ENCODE measurements around the gene RHBDD2.
"Not testable (repeated sequence)": the region's sequence is repeated elsewhere in the genome, so short reads cannot be mapped to it uniquely, and the experiment has no call there.

Gene RHBDD2

DNA sequence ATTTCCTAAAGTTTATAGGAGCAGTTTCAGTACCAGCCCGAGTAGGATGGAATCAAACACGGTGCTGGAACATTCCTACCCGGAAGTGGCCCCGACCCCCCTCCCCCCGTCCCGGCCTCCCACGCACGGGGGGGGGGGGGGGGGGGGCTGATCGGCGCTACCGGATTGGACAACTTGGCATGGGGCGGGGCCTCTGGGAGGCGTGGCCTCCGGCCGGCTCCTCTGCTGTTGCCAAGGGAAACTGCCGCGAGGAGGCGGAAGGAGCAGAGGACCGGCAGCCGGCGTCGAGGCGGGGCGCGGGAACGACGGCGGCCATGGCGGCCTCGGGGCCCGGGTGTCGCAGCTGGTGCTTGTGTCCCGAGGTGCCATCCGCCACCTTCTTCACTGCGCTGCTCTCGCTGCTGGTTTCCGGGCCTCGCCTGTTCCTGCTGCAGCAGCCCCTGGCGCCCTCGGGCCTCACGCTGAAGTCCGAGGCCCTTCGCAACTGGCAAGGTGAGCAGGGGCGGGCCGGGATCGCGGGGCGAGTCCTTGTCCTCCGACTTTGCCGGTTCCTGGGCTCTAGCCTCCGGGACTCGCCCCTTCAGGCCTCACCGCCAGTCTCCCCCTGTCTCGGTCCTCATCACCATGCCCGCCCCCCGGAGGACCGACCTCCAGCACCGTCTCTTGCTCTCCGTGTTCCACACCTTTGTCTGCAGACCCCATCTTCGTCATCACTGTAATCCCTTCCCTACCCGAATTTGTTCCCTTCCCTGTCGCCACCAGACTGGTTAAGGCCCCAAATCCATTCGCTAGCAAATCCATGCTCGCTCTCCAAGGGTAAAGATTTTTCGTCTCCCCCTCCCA lies at the start of gene RHBDD2:
Gene RHBDD2 (plus strand): TSS at position 266 of the 843 bp plus-strand sequence. CDS start 49 bp downstream, at position 315.
- Histone ChIP-seq H3K9me3 (ENCODE audit: control insufficient read depth in 1 of 2, low read length in 2 of 2) (no peaks in the 10 kb centered on the region), H3K4me3 (ENCODE audit: low read depth in 1 of 2, low read length in 2 of 2) (peak within 1 kb of the TSS; percentile 76 to 98), H3K4me1 (ENCODE audit: control insufficient read depth in 1 of 2, insufficient read depth in 2 of 2, low read length in 2 of 2) (peaks cover 21 to 30% of the 10 kb centered on the region in 2 donors), H3K9ac (ENCODE audit: low read depth in 1 of 2, low read length in 2 of 2) (peak within 1 kb of the TSS; percentile 78 to 97), H3K27ac (ENCODE audit: low read depth, low read length) (peak within 1 kb of the TSS; percentile 83), H3K36me3 (ENCODE audit: control insufficient read depth in 1 of 2, insufficient read depth in 2 of 2, low read length in 2 of 2) (peaks cover 18 to 23% of the 10 kb centered on the region in 2 donors), H3K27me3 (ENCODE audit: control insufficient read depth in 1 of 2, insufficient read depth in 2 of 2, low read length in 2 of 2) (no peaks in the 10 kb centered on the region)

DNA sequence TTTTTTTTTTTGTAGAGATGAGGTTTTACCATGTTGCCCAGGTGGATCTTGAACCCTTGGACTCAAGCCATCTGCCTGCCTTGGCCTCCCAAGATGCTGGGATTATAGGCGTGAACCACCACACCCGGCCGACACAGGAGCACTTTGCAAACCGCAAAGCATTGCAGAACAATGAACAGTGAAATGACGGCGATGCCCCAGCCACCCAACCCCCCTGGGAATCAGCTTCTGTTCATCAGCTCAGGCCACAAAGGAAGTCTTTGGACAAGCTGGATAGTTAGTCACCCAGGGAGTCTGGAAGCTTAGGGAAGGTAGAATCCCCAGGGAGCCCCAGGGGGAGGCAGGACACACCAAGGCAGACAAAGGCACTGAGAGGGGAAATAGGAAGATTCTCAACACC lies 49.2 kb upstream of the RHBDD2 start:
- not testable (repeated sequence) for H3K4me1 ChIP-seq (ENCODE audit: control insufficient read depth in 1 of 2, insufficient read depth in 2 of 2, low read length in 2 of 2); H3K9ac ChIP-seq (ENCODE audit: low read depth in 1 of 2, low read length in 2 of 2)

DNA sequence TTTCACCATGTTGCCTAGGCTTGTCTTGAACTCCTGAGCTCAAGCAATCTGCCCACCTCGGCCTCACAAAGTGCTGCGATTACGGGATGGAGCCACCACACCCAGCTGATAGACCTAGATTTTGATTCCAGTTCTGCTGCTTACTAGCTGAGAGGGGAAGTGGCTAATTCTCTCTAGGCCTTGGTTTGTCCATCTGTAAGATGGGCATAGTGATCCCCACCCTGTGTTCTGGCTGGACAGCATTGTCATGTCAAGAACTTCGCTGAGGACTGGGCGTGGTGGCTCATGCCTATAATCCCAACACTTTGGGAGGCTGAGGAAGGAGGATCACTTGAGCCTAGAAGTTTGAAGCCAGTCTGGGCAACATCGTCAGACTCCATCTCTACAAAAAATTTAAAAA lies 47.9 kb upstream of the RHBDD2 start:
- no peaks in the 10 kb centered on the region for H3K36me3 ChIP-seq (ENCODE audit: control insufficient read depth in 1 of 2, insufficient read depth in 2 of 2, low read length in 2 of 2)
- H3K4me3 ChIP-seq (ENCODE audit: low read depth in 1 of 2, low read length in 2 of 2) = no peak overlapping the region
- H3K4me1 ChIP-seq (ENCODE audit: control insufficient read depth in 1 of 2, insufficient read depth in 2 of 2, low read length in 2 of 2) = no peaks in the 10 kb centered on the region
- H3K9ac ChIP-seq (ENCODE audit: low read depth in 1 of 2, low read length in 2 of 2) = no peak overlapping the region
- no peak overlapping the region for H3K27ac ChIP-seq (ENCODE audit: low read depth, low read length)
- no peaks in the 10 kb centered on the region for H3K9me3 ChIP-seq (ENCODE audit: control insufficient read depth in 1 of 2, low read length in 2 of 2)
- H3K27me3 ChIP-seq (ENCODE audit: control insufficient read depth in 1 of 2, insufficient read depth in 2 of 2, low read length in 2 of 2) = no peaks in the 10 kb centered on the region

More for the DNA sequence above, 49.2 kb upstream of the RHBDD2 start:
- not testable (repeated sequence) for H3K9me3 ChIP-seq (ENCODE audit: control insufficient read depth in 1 of 2, low read length in 2 of 2); H3K36me3 ChIP-seq (ENCODE audit: control insufficient read depth in 1 of 2, insufficient read depth in 2 of 2, low read length in 2 of 2); H3K27ac ChIP-seq (ENCODE audit: low read depth, low read length); H3K4me3 ChIP-seq (ENCODE audit: low read depth in 1 of 2, low read length in 2 of 2); H3K27me3 ChIP-seq (ENCODE audit: control insufficient read depth in 1 of 2, insufficient read depth in 2 of 2, low read length in 2 of 2)

DNA sequence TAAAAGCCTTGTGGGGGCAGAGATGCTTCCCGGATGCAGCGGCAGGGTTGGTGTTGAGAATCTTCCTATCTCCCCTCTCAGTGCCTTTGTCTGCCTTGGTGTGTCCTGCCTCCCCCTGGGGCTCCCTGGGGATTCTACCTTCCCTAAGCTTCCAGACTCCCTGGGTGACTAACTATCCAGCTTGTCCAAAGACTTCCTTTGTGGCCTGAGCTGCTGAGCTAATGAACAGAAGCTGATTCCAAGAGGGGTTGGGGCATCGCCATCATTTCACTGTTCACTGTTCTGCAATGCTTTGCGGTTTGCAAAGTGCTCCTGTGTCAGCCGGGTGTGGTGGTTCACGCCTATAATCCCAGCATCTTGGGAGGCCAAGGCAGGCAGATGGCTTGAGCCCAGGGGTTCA lies 45.2 kb upstream of the RHBDD2 start:
- not testable (repeated sequence) for H3K27me3 ChIP-seq (ENCODE audit: control insufficient read depth in 1 of 2, insufficient read depth in 2 of 2, low read length in 2 of 2); H3K9me3 ChIP-seq (ENCODE audit: control insufficient read depth in 1 of 2, low read length in 2 of 2); H3K36me3 ChIP-seq (ENCODE audit: control insufficient read depth in 1 of 2, insufficient read depth in 2 of 2, low read length in 2 of 2); H3K9ac ChIP-seq (ENCODE audit: low read depth in 1 of 2, low read length in 2 of 2); H3K4me1 ChIP-seq (ENCODE audit: control insufficient read depth in 1 of 2, insufficient read depth in 2 of 2, low read length in 2 of 2); H3K27ac ChIP-seq (ENCODE audit: low read depth, low read length); H3K4me3 ChIP-seq (ENCODE audit: low read depth in 1 of 2, low read length in 2 of 2)

DNA sequence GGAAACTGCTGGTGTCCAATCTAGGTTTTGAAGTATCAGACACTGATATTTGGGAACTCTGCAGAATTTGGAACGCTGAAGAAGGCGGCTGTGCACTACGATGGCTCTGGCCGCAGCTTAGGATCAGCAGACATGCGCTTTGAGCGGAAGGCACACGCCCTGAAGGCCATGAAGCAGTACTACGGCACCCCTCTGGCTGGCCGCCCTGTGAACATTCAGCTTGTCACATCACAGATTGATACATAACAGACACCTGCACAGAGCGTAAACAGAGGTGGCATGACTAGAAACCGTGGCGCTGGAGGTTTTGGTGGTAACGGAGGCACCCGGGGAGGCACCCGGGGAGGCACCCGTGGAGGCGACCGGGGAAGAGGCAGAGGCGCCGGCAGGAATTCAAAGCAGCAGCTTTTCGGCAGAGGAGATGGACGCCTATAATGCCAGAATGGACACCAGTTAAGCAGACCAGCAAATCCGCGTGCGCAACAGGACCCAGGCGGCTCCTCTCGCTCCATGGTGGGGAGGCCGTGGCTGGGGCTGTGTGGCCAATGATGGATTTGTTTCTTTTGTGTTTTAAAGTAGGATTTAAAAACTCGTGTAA lies 43.0 kb upstream of the RHBDD2 start:
- no peaks in the 10 kb centered on the region for H3K36me3 ChIP-seq (ENCODE audit: control insufficient read depth in 1 of 2, insufficient read depth in 2 of 2, low read length in 2 of 2)
- H3K9ac ChIP-seq (ENCODE audit: low read depth in 1 of 2, low read length in 2 of 2) = no peak overlapping the region
- no peaks in the 10 kb centered on the region for H3K27me3 ChIP-seq (ENCODE audit: control insufficient read depth in 1 of 2, insufficient read depth in 2 of 2, low read length in 2 of 2)
- H3K4me1 ChIP-seq (ENCODE audit: control insufficient read depth in 1 of 2, insufficient read depth in 2 of 2, low read length in 2 of 2) = no peaks in the 10 kb centered on the region
- H3K27ac ChIP-seq (ENCODE audit: low read depth, low read length) = no peak overlapping the region
- H3K4me3 ChIP-seq (ENCODE audit: low read depth in 1 of 2, low read length in 2 of 2) = no peak overlapping the region
- no peaks in the 10 kb centered on the region for H3K9me3 ChIP-seq (ENCODE audit: control insufficient read depth in 1 of 2, low read length in 2 of 2)

DNA sequence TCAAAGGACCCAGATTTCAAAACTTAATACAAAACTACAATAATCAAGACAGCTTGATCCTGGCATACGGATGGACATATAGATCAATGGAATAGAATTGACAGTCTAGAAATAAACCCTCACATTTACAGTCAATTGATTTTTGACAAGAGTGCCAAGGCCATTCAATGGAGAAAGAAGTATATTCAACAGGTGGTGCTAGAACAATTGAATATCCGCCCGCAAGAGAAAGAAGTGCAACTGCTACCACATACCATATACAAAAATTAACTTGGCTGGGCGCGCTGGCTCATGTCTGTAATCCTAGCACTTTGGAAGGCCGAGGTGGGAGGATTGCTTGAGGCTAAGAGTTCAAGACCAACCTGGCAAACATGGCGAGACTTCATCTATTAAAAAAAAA lies 42.0 kb upstream of the RHBDD2 start:
- H3K9me3 ChIP-seq (ENCODE audit: control insufficient read depth in 1 of 2, low read length in 2 of 2) = no peaks in the 10 kb centered on the region
- H3K27me3 ChIP-seq (ENCODE audit: control insufficient read depth in 1 of 2, insufficient read depth in 2 of 2, low read length in 2 of 2) = no peaks in the 10 kb centered on the region
- H3K36me3 ChIP-seq (ENCODE audit: control insufficient read depth in 1 of 2, insufficient read depth in 2 of 2, low read length in 2 of 2) = no peaks in the 10 kb centered on the region
- no peak overlapping the region for H3K4me3 ChIP-seq (ENCODE audit: low read depth in 1 of 2, low read length in 2 of 2)
- no peak overlapping the region for H3K9ac ChIP-seq (ENCODE audit: low read depth in 1 of 2, low read length in 2 of 2)
- H3K4me1 ChIP-seq (ENCODE audit: control insufficient read depth in 1 of 2, insufficient read depth in 2 of 2, low read length in 2 of 2) = no peaks in the 10 kb centered on the region
- no peak overlapping the region for H3K27ac ChIP-seq (ENCODE audit: low read depth, low read length)

DNA sequence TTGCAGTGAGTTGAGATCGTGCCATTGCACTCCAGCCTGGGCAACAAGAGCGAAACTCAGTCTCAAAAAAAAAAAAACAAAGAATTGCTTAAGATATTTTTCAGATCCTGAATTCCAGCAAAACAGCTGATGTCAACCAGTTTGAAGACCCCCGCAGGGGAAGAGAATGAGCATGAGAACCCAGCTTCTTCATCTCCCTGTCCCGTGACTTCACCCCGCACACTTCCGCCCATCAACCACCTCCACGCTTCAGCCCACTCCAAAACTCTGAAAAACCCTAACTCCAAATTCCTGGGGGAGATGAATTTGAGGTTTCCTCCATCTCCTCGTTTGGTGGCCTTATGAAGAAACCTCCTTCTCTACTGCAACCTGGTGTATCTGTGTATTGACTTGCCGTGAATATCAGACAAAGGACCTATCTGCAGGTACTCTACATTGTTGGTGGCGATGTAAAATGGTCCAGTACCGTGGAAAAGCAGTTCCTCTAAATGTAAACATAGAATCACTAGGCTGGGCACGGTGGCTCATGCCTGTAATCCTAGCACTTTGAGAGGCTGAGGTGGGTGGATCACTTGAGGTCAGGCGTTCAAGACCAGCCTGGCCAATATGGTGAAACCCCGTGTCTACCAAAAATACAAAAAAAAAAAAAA lies 40.4 kb upstream of the RHBDD2 start:
- H3K9ac ChIP-seq (ENCODE audit: low read depth in 1 of 2, low read length in 2 of 2); H3K4me1 ChIP-seq (ENCODE audit: control insufficient read depth in 1 of 2, insufficient read depth in 2 of 2, low read length in 2 of 2); H3K9me3 ChIP-seq (ENCODE audit: control insufficient read depth in 1 of 2, low read length in 2 of 2); H3K27ac ChIP-seq (ENCODE audit: low read depth, low read length); H3K27me3 ChIP-seq (ENCODE audit: control insufficient read depth in 1 of 2, insufficient read depth in 2 of 2, low read length in 2 of 2); H3K4me3 ChIP-seq (ENCODE audit: low read depth in 1 of 2, low read length in 2 of 2); H3K36me3 ChIP-seq (ENCODE audit: control insufficient read depth in 1 of 2, insufficient read depth in 2 of 2, low read length in 2 of 2): not testable (repeated sequence)

DNA sequence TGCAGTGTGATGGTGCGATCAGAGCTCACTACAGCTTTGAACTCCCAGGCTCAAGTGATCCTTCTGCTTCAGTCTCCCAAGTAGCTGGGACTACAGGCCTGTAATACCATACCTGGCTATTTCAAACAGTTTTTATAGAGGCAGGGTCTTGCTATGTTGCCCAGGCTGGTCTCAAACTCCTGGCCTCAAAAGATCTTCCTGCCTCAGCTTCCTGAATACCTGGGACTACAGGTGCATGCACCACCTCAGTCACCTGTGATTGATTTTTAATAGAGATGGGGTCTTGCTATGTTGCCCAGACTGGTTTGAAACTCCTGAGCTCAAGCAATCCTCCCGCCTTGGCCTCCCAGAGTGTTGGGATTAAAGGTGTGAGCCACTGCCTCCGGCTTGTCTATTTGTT lies 38.8 kb upstream of the RHBDD2 start:
- H3K27me3 ChIP-seq (ENCODE audit: control insufficient read depth in 1 of 2, insufficient read depth in 2 of 2, low read length in 2 of 2) = no peaks in the 10 kb centered on the region
- H3K36me3 ChIP-seq (ENCODE audit: control insufficient read depth in 1 of 2, insufficient read depth in 2 of 2, low read length in 2 of 2) = no peaks in the 10 kb centered on the region
- H3K27ac ChIP-seq (ENCODE audit: low read depth, low read length) = no peak overlapping the region
- no peak overlapping the region for H3K9ac ChIP-seq (ENCODE audit: low read depth in 1 of 2, low read length in 2 of 2)
- H3K9me3 ChIP-seq (ENCODE audit: control insufficient read depth in 1 of 2, low read length in 2 of 2) = no peaks in the 10 kb centered on the region
- peaks cover 7 to 9% of the 10 kb centered on the region in 2 donors for H3K4me1 ChIP-seq (ENCODE audit: control insufficient read depth in 1 of 2, insufficient read depth in 2 of 2, low read length in 2 of 2)
- H3K4me3 ChIP-seq (ENCODE audit: low read depth in 1 of 2, low read length in 2 of 2) = no peak overlapping the region

DNA sequence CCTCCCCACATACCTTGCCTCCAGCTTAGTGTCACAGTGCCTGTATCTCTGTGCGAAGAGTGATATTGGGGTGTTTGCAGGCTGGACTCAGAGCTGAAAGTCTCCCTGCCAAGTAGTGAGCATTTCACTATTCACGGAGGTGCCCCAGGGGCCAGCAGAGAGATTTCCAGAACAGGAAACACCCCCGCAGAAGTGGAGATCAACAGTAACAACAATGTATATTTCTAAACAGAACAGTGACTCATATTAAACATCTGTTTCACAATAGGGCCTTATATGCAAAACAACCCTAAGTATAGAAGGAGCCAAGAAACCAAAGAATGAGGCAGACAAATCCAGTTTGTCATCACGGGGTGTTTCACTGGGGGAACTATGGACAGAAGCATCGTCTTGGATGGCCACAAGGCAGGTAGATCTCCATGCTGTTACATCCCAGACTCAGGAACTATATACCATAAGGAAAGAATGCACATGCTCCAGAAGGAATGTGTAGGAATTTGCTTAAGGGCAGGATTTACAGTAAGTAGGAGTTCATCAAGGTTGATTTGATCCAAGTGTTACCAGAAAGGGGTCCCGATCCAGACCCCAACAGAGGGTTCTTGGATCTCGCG lies 35.9 kb upstream of the RHBDD2 start:
- Histone ChIP-seq H3K4me3 (ENCODE audit: low read depth in 1 of 2, low read length in 2 of 2) (no peak overlapping the region), H3K4me1 (ENCODE audit: control insufficient read depth in 1 of 2, insufficient read depth in 2 of 2, low read length in 2 of 2) (peaks cover 7 to 9% of the 10 kb centered on the region in 2 donors), H3K9ac (ENCODE audit: low read depth in 1 of 2, low read length in 2 of 2) (no peak overlapping the region), H3K27ac (ENCODE audit: low read depth, low read length) (peak overlapping the region; percentile 46), H3K27me3 (ENCODE audit: control insufficient read depth in 1 of 2, insufficient read depth in 2 of 2, low read length in 2 of 2) (no peaks in the 10 kb centered on the region), H3K9me3 (ENCODE audit: control insufficient read depth in 1 of 2, low read length in 2 of 2) (no peaks in the 10 kb centered on the region), H3K36me3 (ENCODE audit: control insufficient read depth in 1 of 2, insufficient read depth in 2 of 2, low read length in 2 of 2) (no peaks in the 10 kb centered on the region)

DNA sequence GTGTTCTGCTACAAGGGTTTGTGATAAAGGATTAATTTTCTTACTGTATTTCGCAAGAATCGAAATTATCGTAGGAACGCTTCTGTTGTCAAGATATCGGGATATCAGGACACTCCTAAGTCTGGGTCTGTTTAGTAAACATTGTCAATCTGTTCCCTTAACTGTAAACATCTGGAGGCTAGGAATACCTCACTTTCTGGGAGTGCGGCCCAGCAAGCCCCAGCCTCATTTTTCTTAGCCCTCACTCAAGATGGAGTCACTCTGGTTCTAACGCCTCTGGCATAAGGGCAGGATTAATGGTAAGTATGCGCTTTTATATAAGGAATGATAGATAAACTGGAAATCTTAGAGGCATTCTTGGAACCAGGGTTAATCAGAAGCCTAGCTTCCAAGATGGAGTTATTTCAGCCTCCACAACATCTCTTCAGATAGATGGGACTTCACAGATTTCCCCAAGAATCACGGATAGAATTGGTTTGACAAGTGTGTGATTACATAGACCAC lies 35.2 kb upstream of the RHBDD2 start:
- Histone ChIP-seq H3K9me3 (ENCODE audit: control insufficient read depth in 1 of 2, low read length in 2 of 2) (no peaks in the 10 kb centered on the region), H3K27me3 (ENCODE audit: control insufficient read depth in 1 of 2, insufficient read depth in 2 of 2, low read length in 2 of 2) (no peaks in the 10 kb centered on the region), H3K4me3 (ENCODE audit: low read depth in 1 of 2, low read length in 2 of 2) (no peak overlapping the region), H3K4me1 (ENCODE audit: control insufficient read depth in 1 of 2, insufficient read depth in 2 of 2, low read length in 2 of 2) (peaks cover 7 to 9% of the 10 kb centered on the region in 2 donors), H3K9ac (ENCODE audit: low read depth in 1 of 2, low read length in 2 of 2) (no peak overlapping the region), H3K36me3 (ENCODE audit: control insufficient read depth in 1 of 2, insufficient read depth in 2 of 2, low read length in 2 of 2) (no peaks in the 10 kb centered on the region), H3K27ac (ENCODE audit: low read depth, low read length) (no peak overlapping the region)

Measured in duodenal mucosa (tissue), 2 donors.